Measurements from ENCODE around the gene KCNQ2. TPM values are rescaled to one million over a fixed set of nuclear protein-coding genes. Genes with fewer than 3 reads are reported as not detected.

KCNQ2 gene
- total and polyA plus RNA-seq, 8 donors = 0.03 to 2.2 (median 0.25) TPM; not detected in 5

GRCh38 chr20:63359937-63360849 lies 112.3 kb downstream of the KCNQ2 start:
- Histone ChIP-seq H3K27ac (no peak overlapping the region), H3K9me3 (no peaks in the 10 kb centered on the region), H3K27me3 (peaks cover 9 to 96% (median 61%) of the 10 kb centered on the region in 3 donors), H3K36me3 (no peaks in the 10 kb centered on the region), H3K4me1 (peaks cover 0 to 22% (median 13%) of the 10 kb centered on the region in 4 donors), H3K4me3 (no peak overlapping the region)
- 19 to 29% (median 21%) methylated on average over 15 to 38 of the region's 38 CpGs for WGBS, 5 donors
- DNase-seq = no peak
- TF ChIP-seq POLR2A (IDR thresholded peaks at IDR 0.05) = no peak
- TF ChIP-seq POLR2AphosphoS5 (IDR thresholded peaks at IDR 0.05) = no peak
- TF ChIP-seq EP300 (IDR thresholded peaks at IDR 0.05) = no peak
- TF ChIP-seq CTCF (IDR thresholded peaks at IDR 0.05) = no peak
- intact Hi-C loops (cut with DNase I; ENCODE audit: low total_unique reads) = no loop called here

GRCh38 chr20:63359164-63359934 lies 113.1 kb downstream of the KCNQ2 start:
- Histone ChIP-seq H3K4me3 (no peak overlapping the region), H3K27ac (no peak overlapping the region), H3K9me3 (no peaks in the 10 kb centered on the region), H3K36me3 (no peaks in the 10 kb centered on the region), H3K27me3 (peaks cover 9 to 96% (median 53%) of the 10 kb centered on the region in 3 donors), H3K4me1 (peaks cover 0 to 22% (median 13%) of the 10 kb centered on the region in 4 donors)
- no peak for DNase-seq
- WGBS, 5 donors = 66 to 84% (median 68%) methylated on average over 23 to 42 of the region's 42 CpGs
- intact Hi-C loops (cut with DNase I; ENCODE audit: low total_unique reads) = no loop called here
- no peak for TF ChIP-seq POLR2A (IDR thresholded peaks at IDR 0.05)
- TF ChIP-seq EP300 (IDR thresholded peaks at IDR 0.05) = no peak
- no peak for TF ChIP-seq CTCF (IDR thresholded peaks at IDR 0.05)
- TF ChIP-seq POLR2AphosphoS5 (IDR thresholded peaks at IDR 0.05) = no peak

GRCh38 chr20:63357921-63358905 lies 114.2 kb downstream of the KCNQ2 start:
- intact Hi-C loops (cut with DNase I; ENCODE audit: low total_unique reads) = no loop called here
- no peak overlapping the region for H3K4me3 ChIP-seq
- H3K27me3 ChIP-seq = peaks cover 9 to 93% (median 48%) of the 10 kb centered on the region in 3 donors
- H3K9me3 ChIP-seq = no peaks in the 10 kb centered on the region
- H3K4me1 ChIP-seq = peaks cover 0 to 22% (median 13%) of the 10 kb centered on the region in 4 donors
- H3K27ac ChIP-seq = no peak overlapping the region
- peak in 1 of 2 donors; percentile 69 for DNase-seq
- no peaks in the 10 kb centered on the region for H3K36me3 ChIP-seq
- TF ChIP-seq POLR2AphosphoS5 (IDR thresholded peaks at IDR 0.05) = no peak
- no peak for TF ChIP-seq POLR2A (IDR thresholded peaks at IDR 0.05)
- 40 to 60% (median 48%) methylated on average over 12 to 26 of the region's 26 CpGs for WGBS, 5 donors

- H3K36me3 ChIP-seq = no peaks in the 10 kb centered on the region
- H3K27ac ChIP-seq = no peak overlapping the region
- H3K4me3 ChIP-seq = no peak overlapping the region
- no peak for DNase-seq
- no peak for TF ChIP-seq CTCF (IDR thresholded peaks at IDR 0.05)
- peaks cover 9 to 93% (median 40%) of the 10 kb centered on the region in 3 donors for H3K27me3 ChIP-seq
- 65 to 77% (median 71%) methylated on average over 17 to 30 of the region's 30 CpGs for WGBS, 5 donors
- H3K9me3 ChIP-seq = no peaks in the 10 kb centered on the region
- H3K4me1 ChIP-seq = peaks cover 0 to 30% (median 13%) of the 10 kb centered on the region in 4 donors
- intact Hi-C loops (cut with DNase I; ENCODE audit: low total_unique reads) = no loop called here
Observed at GRCh38 chr20:63356931-63357879, 115.2 kb downstream of the KCNQ2 start.

Measured in stomach (tissue), 9 donors.